GM23338 (cell line): ENCODE results near the gene HS6ST2. TPM values are rescaled to one million over a fixed set of nuclear protein-coding genes. Genes with fewer than 3 reads are reported as not detected.

ENCODE experiments used
- ATAC-seq: fragments of 200-7000 bp; cut with Tn5 transposase; 3 replicates; pipeline ENCODE4 v1.9.1; 2020
- DNase-seq: peaks from one replicate; pipeline ENCODE4 v3.0.0-alpha.2; 2015; ENCODE audit warnings: low spot score
- H2AFZ ChIP-seq: fragments of 200-600 bp; sonication (generic); 2 replicates; pipeline ENCODE4 v1.8.0; 2016; ENCODE audit warnings: antibody characterized with exemption, mild to moderate bottlenecking, moderate library complexity
- H3F3A ChIP-seq: fragments of 200-600 bp; sonication (generic); replicated peaks from 2 replicates; pipeline ENCODE4 v1.8.0; 2017; ENCODE audit warnings: antibody characterized with exemption, mixed run types, low read depth
- H3K27ac ChIP-seq: fragments of 200-600 bp; sonication (generic); 2 replicates; pipeline ENCODE4 v1.6.1; 2016; ENCODE audit warnings: low read depth
- H3K27me3 ChIP-seq: fragments of 200-600 bp; sonication (generic); 2 replicates; pipeline ENCODE4 v1.8.0; 2016; ENCODE audit warnings: mild to moderate bottlenecking, mixed run types, moderate library complexity; ENCODE audit not compliant: insufficient read depth
- H3K36me3 ChIP-seq: fragments of 200-600 bp; sonication (generic); 2 replicates; pipeline ENCODE4 v1.8.0; 2016; ENCODE audit warnings: mild to moderate bottlenecking; ENCODE audit not compliant: insufficient read depth
- H3K4me1 ChIP-seq: fragments of 200-600 bp; sonication (generic); 2 replicates; pipeline ENCODE4 v1.8.0; 2016; ENCODE audit warnings: mild to moderate bottlenecking, moderate library complexity; ENCODE audit not compliant: insufficient read depth
- H3K4me2 ChIP-seq: fragments of 200-600 bp; sonication (generic); 2 replicates; pipeline ENCODE4 v1.7.1; 2017; ENCODE audit warnings: mixed run types
- H3K4me3 ChIP-seq: fragments of 200-600 bp; sonication (generic); 2 replicates; pipeline ENCODE4 v1.6.1; 2016; ENCODE audit warnings: mixed run types
- H3K79me2 ChIP-seq: fragments of 200-600 bp; sonication (generic); replicated peaks from 2 replicates; pipeline ENCODE4 v1.8.0; 2017; ENCODE audit warnings: mild to moderate bottlenecking; ENCODE audit not compliant: insufficient read depth
- H3K9me2 ChIP-seq: fragments of 200-600 bp; sonication (generic); 2 replicates; pipeline ENCODE4 v1.8.0; 2017; ENCODE audit not compliant: insufficient read depth
- H4K20me1 ChIP-seq: fragments of 200-600 bp; sonication (generic); replicated peaks from 2 replicates; pipeline ENCODE4 v1.8.0; 2017; ENCODE audit warnings: mild to moderate bottlenecking; ENCODE audit not compliant: insufficient read depth
- H3K27ac Mint-ChIP-seq: 2 replicates; pipeline ENCODE4 v1.8.0; 2020; ENCODE audit warnings: inconsistent platforms, mild to moderate bottlenecking, moderate library complexity, mixed read lengths
- H3K27me3 Mint-ChIP-seq: 3 replicates; pipeline ENCODE4 v1.8.0; 2022; ENCODE audit warnings: low read depth, mild to moderate bottlenecking, moderate library complexity, mixed read lengths, inconsistent platforms; ENCODE audit not compliant: insufficient read depth, poor library complexity
- H3K36me3 Mint-ChIP-seq: 3 replicates; pipeline ENCODE4 v1.8.0; 2021; ENCODE audit warnings: low read depth, mild to moderate bottlenecking, inconsistent platforms, moderate library complexity, mixed read lengths
- H3K4me1 Mint-ChIP-seq: 3 replicates; pipeline ENCODE4 v1.8.0; 2020; ENCODE audit warnings: mild to moderate bottlenecking, inconsistent platforms, mixed read lengths
- H3K4me3 Mint-ChIP-seq: 3 replicates; pipeline ENCODE4 v1.8.0; 2021; ENCODE audit warnings: moderate library complexity, mild to moderate bottlenecking, inconsistent platforms, mixed read lengths
- H3K9me3 Mint-ChIP-seq: 3 replicates; pipeline ENCODE4 v1.8.0; 2020; ENCODE audit warnings: moderate library complexity, mild to moderate bottlenecking, inconsistent platforms, mixed read lengths
- CREB1 ChIP-seq: fragments of 250-450 bp; sonication (Bioruptor Pico); IDR thresholded peaks from 2 replicates; pipeline ENCODE4 v1.5.0; 2020; ENCODE audit warnings: low read depth, mild to moderate bottlenecking, moderate library complexity
- EZH2 ChIP-seq: fragments of 200-600 bp; sonication (generic); IDR thresholded peaks from one replicate; pipeline ENCODE4 v1.8.0; 2017; ENCODE audit warnings: antibody characterized with exemption, mild to moderate bottlenecking, low read depth; ENCODE audit not compliant: unreplicated experiment
- EZH2phosphoT487 ChIP-seq: fragments of 200-600 bp; sonication (generic); IDR thresholded peaks from one replicate; pipeline ENCODE4 v1.8.1; 2018; ENCODE audit warnings: antibody characterized with exemption; ENCODE audit not compliant: unreplicated experiment
- JUNB ChIP-seq: IDR thresholded peaks from one replicate; pipeline ENCODE4 v1.6.1; 2016; ENCODE audit warnings: antibody characterized with exemption; ENCODE audit not compliant: unreplicated experiment
- NANOG ChIP-seq: IDR thresholded peaks from 2 replicates; pipeline ENCODE4 v1.6.1; 2016; ENCODE audit warnings: antibody characterized with exemption, borderline replicate concordance
- POLR2AphosphoS5 ChIP-seq: IDR thresholded peaks from 2 replicates; pipeline ENCODE4 v1.6.1; 2016; ENCODE audit warnings: antibody characterized with exemption, low read depth
- STAT1 ChIP-seq: IDR thresholded peaks from one replicate; pipeline ENCODE4 v1.6.1; 2016; ENCODE audit warnings: antibody characterized with exemption; ENCODE audit not compliant: unreplicated experiment
- ZNF114 ChIP-seq: fragments of 250-450 bp; sonication (Bioruptor Pico); IDR thresholded peaks from 2 replicates; pipeline ENCODE4 v1.5.0; 2020; ENCODE audit warnings: mild to moderate bottlenecking, moderate library complexity
- ZNF331 ChIP-seq: fragments of 250-450 bp; sonication (Bioruptor Pico); IDR thresholded peaks from 2 replicates; pipeline ENCODE4 v1.5.0; 2020; ENCODE audit warnings: low read depth, mild to moderate bottlenecking, moderate library complexity
- polyA plus RNA-seq: library from polyadenylated mRNA; unstranded; fragments of >200 nt; fragmentation: Nextera tagmentation; extraction: Ambion mirVana; gene quantifications from 2 replicates; pipeline ENCODE4 v1.2.1, GENCODE V29; 2016
- total RNA-seq: library from RNA; depleted of rRNA; stranded (reverse); fragments of >200 nt; shearing (Covaris generic); gene quantifications from 2 replicates; pipeline ENCODE4 v1.2.3, GENCODE V29; 2014
- TF ChIP-seq, protein P1 (sequence below): fragments of 250-450 bp; sonication (Bioruptor Pico); IDR thresholded peaks from 2 replicates; pipeline ENCODE4 v1.5.0; 2020; ENCODE audit warnings: mild to moderate bottlenecking, moderate library complexity
- TF ChIP-seq, protein P2 (sequence below): IDR thresholded peaks from one replicate; pipeline ENCODE4 v1.6.1; 2018; ENCODE audit warnings: antibody characterized with exemption; ENCODE audit not compliant: unreplicated experiment
- TF ChIP-seq, protein P3 (sequence below), 2 experiments: fragments of 200-600 bp in 1 of 2; sonication (generic) in 1 of 2; conservative IDR thresholded peaks; 2 replicates each; pipeline versions ENCODE4 v1.5.1 to v1.6.1; 2016 to 2017; ENCODE audit warnings: antibody characterized with exemption in 2 of 2, low read depth in 2 of 2, mild to moderate bottlenecking in 2 of 2, moderate library complexity in 1 of 2
- TF ChIP-seq, protein P4 (sequence below): IDR thresholded peaks from 2 replicates; pipeline ENCODE4 v1.6.1; 2016; ENCODE audit warnings: antibody characterized with exemption

HS6ST2 gene
- total and polyA plus RNA-seq, 2 experiments from 2014 or later, result 0.82 to 4.8 TPM

DNA sequence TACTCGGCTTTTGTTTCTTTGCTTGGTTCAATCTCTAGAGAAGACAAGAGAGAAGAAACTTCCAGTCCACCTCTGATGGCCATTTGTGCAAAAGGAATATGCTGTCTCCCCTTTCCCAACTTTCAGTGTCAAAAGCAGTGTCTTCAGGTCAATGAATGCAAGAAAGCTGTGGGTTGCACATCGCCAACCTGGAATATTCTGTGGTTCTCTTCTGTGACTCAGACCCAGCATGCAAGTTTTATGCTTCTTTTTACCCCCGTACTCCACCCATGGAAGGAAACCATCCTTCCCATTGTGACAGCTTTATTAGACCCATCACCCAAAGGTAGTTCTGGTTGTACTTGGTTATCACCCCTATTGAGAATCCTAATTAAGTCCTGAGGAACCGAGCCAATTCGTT is 334.0 kb downstream of the HS6ST2 start:
- Histone ChIP-seq H4K20me1 (no peaks in the 10 kb centered on the region), H3K27ac (no peak overlapping the region), H3F3A (no peaks in the 10 kb centered on the region), H3K4me3 (no peak overlapping the region), H3K9me2 (no peaks in the 10 kb centered on the region), H3K79me2 (no peaks in the 10 kb centered on the region), H3K4me1 (no peaks in the 10 kb centered on the region), H3K27me3 (no peaks in the 10 kb centered on the region), H2AFZ (no peak overlapping the region), H3K36me3 (no peaks in the 10 kb centered on the region), H3K4me2 (no peak overlapping the region)
- H3K27ac Mint-ChIP-seq, result no peak overlapping the region
- H3K27me3 Mint-ChIP-seq, result peaks cover 2% of the 10 kb centered on the region
- no peak for TF ChIP-seq NANOG
- TF ChIP-seq, protein P1, sequence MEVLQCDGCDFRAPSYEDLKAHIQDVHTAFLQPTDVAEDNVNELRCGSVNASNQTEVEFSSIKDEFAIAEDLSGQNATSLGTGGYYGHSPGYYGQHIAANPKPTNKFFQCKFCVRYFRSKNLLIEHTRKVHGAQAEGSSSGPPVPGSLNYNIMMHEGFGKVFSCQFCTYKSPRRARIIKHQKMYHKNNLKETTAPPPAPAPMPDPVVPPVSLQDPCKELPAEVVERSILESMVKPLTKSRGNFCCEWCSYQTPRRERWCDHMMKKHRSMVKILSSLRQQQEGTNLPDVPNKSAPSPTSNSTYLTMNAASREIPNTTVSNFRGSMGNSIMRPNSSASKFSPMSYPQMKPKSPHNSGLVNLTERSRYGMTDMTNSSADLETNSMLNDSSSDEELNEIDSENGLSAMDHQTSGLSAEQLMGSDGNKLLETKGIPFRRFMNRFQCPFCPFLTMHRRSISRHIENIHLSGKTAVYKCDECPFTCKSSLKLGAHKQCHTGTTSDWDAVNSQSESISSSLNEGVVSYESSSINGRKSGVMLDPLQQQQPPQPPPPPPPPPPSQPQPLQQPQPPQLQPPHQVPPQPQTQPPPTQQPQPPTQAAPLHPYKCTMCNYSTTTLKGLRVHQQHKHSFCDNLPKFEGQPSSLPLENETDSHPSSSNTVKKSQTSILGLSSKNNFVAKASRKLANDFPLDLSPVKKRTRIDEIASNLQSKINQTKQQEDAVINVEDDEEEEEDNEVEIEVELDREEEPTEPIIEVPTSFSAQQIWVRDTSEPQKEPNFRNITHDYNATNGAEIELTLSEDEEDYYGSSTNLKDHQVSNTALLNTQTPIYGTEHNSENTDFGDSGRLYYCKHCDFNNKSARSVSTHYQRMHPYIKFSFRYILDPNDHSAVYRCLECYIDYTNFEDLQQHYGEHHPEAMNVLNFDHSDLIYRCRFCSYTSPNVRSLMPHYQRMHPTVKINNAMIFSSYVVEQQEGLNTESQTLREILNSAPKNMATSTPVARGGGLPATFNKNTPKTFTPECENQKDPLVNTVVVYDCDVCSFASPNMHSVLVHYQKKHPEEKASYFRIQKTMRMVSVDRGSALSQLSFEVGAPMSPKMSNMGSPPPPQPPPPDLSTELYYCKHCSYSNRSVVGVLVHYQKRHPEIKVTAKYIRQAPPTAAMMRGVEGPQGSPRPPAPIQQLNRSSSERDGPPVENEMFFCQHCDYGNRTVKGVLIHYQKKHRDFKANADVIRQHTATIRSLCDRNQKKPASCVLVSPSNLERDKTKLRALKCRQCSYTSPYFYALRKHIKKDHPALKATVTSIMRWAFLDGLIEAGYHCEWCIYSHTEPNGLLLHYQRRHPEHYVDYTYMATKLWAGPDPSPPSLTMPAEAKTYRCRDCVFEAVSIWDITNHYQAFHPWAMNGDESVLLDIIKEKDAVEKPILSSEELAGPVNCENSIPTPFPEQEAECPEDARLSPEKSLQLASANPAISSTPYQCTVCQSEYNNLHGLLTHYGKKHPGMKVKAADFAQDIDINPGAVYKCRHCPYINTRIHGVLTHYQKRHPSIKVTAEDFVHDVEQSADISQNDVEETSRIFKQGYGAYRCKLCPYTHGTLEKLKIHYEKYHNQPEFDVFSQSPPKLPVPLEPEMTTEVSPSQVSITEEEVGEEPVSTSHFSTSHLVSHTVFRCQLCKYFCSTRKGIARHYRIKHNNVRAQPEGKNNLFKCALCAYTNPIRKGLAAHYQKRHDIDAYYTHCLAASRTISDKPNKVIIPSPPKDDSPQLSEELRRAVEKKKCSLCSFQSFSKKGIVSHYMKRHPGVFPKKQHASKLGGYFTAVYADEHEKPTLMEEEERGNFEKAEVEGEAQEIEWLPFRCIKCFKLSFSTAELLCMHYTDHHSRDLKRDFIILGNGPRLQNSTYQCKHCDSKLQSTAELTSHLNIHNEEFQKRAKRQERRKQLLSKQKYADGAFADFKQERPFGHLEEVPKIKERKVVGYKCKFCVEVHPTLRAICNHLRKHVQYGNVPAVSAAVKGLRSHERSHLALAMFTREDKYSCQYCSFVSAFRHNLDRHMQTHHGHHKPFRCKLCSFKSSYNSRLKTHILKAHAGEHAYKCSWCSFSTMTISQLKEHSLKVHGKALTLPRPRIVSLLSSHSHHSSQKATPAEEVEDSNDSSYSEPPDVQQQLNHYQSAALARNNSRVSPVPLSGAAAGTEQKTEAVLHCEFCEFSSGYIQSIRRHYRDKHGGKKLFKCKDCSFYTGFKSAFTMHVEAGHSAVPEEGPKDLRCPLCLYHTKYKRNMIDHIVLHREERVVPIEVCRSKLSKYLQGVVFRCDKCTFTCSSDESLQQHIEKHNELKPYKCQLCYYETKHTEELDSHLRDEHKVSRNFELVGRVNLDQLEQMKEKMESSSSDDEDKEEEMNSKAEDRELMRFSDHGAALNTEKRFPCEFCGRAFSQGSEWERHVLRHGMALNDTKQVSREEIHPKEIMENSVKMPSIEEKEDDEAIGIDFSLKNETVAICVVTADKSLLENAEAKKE (CRISPR knock-in tag), result no peak
- TF ChIP-seq CREB1, result no peak
- TF ChIP-seq JUNB, result no peak
- TF ChIP-seq, protein P2, sequence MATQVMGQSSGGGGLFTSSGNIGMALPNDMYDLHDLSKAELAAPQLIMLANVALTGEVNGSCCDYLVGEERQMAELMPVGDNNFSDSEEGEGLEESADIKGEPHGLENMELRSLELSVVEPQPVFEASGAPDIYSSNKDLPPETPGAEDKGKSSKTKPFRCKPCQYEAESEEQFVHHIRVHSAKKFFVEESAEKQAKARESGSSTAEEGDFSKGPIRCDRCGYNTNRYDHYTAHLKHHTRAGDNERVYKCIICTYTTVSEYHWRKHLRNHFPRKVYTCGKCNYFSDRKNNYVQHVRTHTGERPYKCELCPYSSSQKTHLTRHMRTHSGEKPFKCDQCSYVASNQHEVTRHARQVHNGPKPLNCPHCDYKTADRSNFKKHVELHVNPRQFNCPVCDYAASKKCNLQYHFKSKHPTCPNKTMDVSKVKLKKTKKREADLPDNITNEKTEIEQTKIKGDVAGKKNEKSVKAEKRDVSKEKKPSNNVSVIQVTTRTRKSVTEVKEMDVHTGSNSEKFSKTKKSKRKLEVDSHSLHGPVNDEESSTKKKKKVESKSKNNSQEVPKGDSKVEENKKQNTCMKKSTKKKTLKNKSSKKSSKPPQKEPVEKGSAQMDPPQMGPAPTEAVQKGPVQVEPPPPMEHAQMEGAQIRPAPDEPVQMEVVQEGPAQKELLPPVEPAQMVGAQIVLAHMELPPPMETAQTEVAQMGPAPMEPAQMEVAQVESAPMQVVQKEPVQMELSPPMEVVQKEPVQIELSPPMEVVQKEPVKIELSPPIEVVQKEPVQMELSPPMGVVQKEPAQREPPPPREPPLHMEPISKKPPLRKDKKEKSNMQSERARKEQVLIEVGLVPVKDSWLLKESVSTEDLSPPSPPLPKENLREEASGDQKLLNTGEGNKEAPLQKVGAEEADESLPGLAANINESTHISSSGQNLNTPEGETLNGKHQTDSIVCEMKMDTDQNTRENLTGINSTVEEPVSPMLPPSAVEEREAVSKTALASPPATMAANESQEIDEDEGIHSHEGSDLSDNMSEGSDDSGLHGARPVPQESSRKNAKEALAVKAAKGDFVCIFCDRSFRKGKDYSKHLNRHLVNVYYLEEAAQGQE, result no peak
- no peak for TF ChIP-seq ZNF114 (CRISPR knock-in tag)
- no peak for TF ChIP-seq EZH2
- TF ChIP-seq, protein P3, sequence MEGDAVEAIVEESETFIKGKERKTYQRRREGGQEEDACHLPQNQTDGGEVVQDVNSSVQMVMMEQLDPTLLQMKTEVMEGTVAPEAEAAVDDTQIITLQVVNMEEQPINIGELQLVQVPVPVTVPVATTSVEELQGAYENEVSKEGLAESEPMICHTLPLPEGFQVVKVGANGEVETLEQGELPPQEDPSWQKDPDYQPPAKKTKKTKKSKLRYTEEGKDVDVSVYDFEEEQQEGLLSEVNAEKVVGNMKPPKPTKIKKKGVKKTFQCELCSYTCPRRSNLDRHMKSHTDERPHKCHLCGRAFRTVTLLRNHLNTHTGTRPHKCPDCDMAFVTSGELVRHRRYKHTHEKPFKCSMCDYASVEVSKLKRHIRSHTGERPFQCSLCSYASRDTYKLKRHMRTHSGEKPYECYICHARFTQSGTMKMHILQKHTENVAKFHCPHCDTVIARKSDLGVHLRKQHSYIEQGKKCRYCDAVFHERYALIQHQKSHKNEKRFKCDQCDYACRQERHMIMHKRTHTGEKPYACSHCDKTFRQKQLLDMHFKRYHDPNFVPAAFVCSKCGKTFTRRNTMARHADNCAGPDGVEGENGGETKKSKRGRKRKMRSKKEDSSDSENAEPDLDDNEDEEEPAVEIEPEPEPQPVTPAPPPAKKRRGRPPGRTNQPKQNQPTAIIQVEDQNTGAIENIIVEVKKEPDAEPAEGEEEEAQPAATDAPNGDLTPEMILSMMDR (conservative IDR thresholded peaks at IDR 0.05; ENCODE audit: low read depth in 2 of 2), result no peak
- TF ChIP-seq POLR2AphosphoS5, result no peak
- no peak for TF ChIP-seq ZNF331 (CRISPR knock-in tag)
- no peak for TF ChIP-seq STAT1
- TF ChIP-seq EZH2phosphoT487, result no peak
- TF ChIP-seq, protein P4, sequence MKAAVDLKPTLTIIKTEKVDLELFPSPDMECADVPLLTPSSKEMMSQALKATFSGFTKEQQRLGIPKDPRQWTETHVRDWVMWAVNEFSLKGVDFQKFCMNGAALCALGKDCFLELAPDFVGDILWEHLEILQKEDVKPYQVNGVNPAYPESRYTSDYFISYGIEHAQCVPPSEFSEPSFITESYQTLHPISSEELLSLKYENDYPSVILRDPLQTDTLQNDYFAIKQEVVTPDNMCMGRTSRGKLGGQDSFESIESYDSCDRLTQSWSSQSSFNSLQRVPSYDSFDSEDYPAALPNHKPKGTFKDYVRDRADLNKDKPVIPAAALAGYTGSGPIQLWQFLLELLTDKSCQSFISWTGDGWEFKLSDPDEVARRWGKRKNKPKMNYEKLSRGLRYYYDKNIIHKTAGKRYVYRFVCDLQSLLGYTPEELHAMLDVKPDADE, result no peak
- no peaks in the 10 kb centered on the region for H3K4me1 Mint-ChIP-seq
- H3K36me3 Mint-ChIP-seq, result no peaks in the 10 kb centered on the region
- no peaks in the 10 kb centered on the region for H3K9me3 Mint-ChIP-seq
- ATAC-seq, result no peak
- DNase-seq, result no peak
- H3K4me3 Mint-ChIP-seq, result no peak overlapping the region
